ENCODE data around the gene TMEM232. TPM values are rescaled to one million over a fixed set of nuclear protein-coding genes. Genes with fewer than 3 reads are reported as not detected.

Gene TMEM232
- total and polyA plus RNA-seq, 2 donors: 1.5 to 7.0 TPM

GRCh38 chr5:110371011-110371724 is 355.3 kb downstream of the TMEM232 start:
- Histone ChIP-seq H3K4me1 (ENCODE audit: insufficient read depth) (no peaks in the 10 kb centered on the region), H3K27ac (ENCODE audit: low read depth) (no peak overlapping the region), H3K4me3 (ENCODE audit: low read depth, low read length) (no peak overlapping the region), H3K36me3 (ENCODE audit: insufficient read depth) (no peaks in the 10 kb centered on the region)
- 36% methylated on average over 1 of the region's 1 CpG for WGBS
- DNase-seq (ENCODE audit: extremely low spot score): no peak

Small RNA genes lying within 50 kb of the gene (small RNA-seq; reads per million reads assigned to genes)
- gene MIR548F3 (not detected), gene RF00432 (not detected)

Other genes with a start within 250 kb of the TMEM232 start
- gene SLC25A46, start 12.3 kb upstream of the TMEM232 start, total RNA-seq: 114 TPM
- 29.6 TPM for gene SLC25A46, start 12.3 kb upstream of the TMEM232 start, polyA plus RNA-seq